Mucosa of descending colon (tissue), 3 donors: ENCODE measurements around the gene CDK6. TPM values are rescaled to one million over a fixed set of nuclear protein-coding genes. Genes with fewer than 3 reads are reported as not detected.

Experiments used
- ATAC-seq: fragments of 200-7000 bp; cut with Tn5 transposase; one replicate; pipeline ENCODE4 v1.9.1; 2020; ENCODE audit warnings: mild to moderate bottlenecking, moderate library complexity
- DNase-seq, 3 donors: peaks; one replicate each; pipeline ENCODE4 v3.0.0-alpha.2; 2020
- H3K36me3 ChIP-seq: fragments of 200-600 bp; one replicate; pipeline ENCODE4 v1.8.0; 2021; ENCODE audit warnings: low read depth, mild to moderate bottlenecking
- H3K4me1 ChIP-seq: fragments of 200-600 bp; one replicate; pipeline ENCODE4 v1.8.0; 2021; ENCODE audit warnings: low read depth, mild to moderate bottlenecking
- H3K4me3 ChIP-seq: fragments of 200-600 bp; one replicate; pipeline ENCODE4 v1.8.0; 2021; ENCODE audit warnings: mild to moderate bottlenecking
- H3K9me3 ChIP-seq: fragments of 200-600 bp; one replicate; pipeline ENCODE4 v1.8.0; 2021; ENCODE audit warnings: mild to moderate bottlenecking
- intact Hi-C, 2 donors: fragments of 100-400 bp; cut with DNase I in 1 of 2; cut with micrococcal nuclease in 1 of 2; formaldehyde crosslinking; loops; one replicate each; pipeline versions ENCODE4 v1.11.0 to v1.11.1; 2022; cut with DNase I, micrococcal nuclease
- total RNA-seq, 3 donors: library from RNA; stranded (reverse); fragmentation: NEBNext Ultra II Directional in 2 of 3; extraction: Animal tissue kit (Norgen Biotek cat#: 25700) in 2 of 3; gene quantifications; one replicate each; pipeline versions ENCODE4 v1.2.1 to v1.2.4, GENCODE V29; 2021 to 2023
- TF ChIP-seq, protein P1 (sequence below): fragments of 200-600 bp; IDR thresholded peaks from one replicate; pipeline ENCODE4 v1.8.0; 2022; ENCODE audit warnings: antibody characterized with exemption, mild to moderate bottlenecking
- donor health status: DM: no; HTN: no; CAD: no; lungs with moderate emphysema.
- donor health status: DM: no; HTN: no; CAD: no.
- donor health status: DM: no; HTN: yes; CAD: no.

Gene CDK6
- total RNA-seq, 3 donors from 2014 or later: 23.4 to 52.4 (median 33.1) TPM

DNA sequence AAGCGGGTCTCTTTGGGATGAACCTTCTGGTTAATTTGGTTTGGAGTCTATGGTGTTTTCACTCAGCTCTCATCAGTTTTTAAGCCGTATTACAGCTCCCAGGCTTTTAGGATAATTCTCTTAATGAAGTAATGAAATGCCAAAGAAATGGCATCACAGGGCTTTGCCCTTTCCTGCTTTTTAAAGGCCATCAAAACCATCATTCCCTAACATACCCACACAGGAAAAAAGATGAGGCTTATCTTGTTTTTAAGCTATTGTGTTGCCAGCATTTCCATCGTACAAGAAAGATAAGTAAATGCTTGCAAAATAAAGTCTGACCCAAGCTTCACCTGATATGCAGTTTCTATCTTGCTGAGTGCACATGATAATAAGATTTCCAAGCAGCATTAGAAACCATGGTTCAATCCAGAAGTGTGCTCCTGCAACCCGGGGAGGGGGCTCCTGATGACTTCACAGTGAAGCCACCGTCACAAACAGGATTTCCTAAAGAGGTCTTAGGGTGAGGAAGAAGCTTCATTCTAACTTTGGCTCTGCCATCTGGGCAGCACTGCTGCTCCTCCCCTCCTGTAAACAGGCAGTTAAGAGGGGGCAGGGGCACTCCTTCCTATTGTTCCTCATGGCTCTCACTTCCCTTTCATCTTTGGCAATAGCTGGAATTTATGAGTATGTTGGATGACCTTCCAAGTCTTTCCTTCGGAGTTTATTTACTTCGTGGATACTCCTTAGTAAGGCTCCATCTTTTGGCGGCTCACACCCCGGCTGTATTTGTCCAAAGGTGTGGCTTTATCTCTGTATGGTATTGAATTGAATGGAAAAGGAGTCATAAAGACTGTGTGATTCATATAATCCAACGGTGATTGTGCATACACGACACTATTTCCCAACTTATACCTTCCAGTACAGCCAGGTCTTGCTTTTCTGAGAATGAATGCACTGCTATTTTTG is 191.0 kb downstream of the CDK6 start:
- Histone ChIP-seq H3K4me3 (no peak overlapping the region), H3K9me3 (no peaks in the 10 kb centered on the region), H3K36me3 (no peaks in the 10 kb centered on the region), H3K4me1 (peaks cover 41% of the 10 kb centered on the region)
- peak; percentile 92 for ATAC-seq
- intact Hi-C loops: no loop called here
- DNase-seq: peak; percentile 71 to 82 (median 81)
- TF ChIP-seq, protein P1, sequence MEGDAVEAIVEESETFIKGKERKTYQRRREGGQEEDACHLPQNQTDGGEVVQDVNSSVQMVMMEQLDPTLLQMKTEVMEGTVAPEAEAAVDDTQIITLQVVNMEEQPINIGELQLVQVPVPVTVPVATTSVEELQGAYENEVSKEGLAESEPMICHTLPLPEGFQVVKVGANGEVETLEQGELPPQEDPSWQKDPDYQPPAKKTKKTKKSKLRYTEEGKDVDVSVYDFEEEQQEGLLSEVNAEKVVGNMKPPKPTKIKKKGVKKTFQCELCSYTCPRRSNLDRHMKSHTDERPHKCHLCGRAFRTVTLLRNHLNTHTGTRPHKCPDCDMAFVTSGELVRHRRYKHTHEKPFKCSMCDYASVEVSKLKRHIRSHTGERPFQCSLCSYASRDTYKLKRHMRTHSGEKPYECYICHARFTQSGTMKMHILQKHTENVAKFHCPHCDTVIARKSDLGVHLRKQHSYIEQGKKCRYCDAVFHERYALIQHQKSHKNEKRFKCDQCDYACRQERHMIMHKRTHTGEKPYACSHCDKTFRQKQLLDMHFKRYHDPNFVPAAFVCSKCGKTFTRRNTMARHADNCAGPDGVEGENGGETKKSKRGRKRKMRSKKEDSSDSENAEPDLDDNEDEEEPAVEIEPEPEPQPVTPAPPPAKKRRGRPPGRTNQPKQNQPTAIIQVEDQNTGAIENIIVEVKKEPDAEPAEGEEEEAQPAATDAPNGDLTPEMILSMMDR: no peak

DNA sequence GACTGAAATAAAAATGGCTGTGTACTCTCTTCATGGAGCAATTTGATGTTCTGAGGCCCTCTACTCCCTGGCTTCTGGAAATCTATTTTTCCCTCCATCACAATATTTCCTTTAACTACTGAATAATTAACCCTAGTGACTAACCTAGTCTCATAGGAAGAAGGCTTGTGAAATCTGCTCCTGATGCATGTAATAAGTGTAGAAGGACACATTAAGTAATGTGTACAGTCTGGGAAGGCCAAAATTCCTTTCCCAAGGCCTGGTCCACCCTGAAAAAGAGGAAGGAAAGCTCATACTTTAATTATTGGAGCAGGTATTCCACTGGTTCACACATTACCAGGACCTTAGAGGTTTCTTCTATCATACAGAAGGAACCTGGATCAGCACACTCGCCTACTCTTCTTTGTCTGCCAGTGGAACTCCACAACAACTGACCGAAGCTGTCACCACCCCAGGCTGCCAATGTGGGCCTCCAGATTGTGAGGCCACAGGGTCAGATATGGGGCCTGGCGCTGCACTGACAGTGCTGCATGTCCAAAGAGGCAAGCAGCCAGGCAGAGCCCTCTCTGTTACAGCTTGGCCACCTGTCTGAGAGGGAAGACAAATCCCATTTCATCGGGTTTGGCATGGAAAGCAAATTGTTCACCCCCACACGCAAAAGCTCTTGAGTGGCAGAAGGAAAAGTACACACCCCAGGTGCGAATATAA is 191.8 kb downstream of the CDK6 start:
- no peaks in the 10 kb centered on the region for H3K9me3 ChIP-seq
- H3K4me3 ChIP-seq: no peak overlapping the region
- H3K36me3 ChIP-seq: no peaks in the 10 kb centered on the region
- ATAC-seq: no peak
- TF ChIP-seq, protein P1: no peak
- intact Hi-C loops: no loop called here
- H3K4me1 ChIP-seq: peaks cover 39% of the 10 kb centered on the region
- peak in 1 of 3 donors; percentile 41 for DNase-seq

DNA sequence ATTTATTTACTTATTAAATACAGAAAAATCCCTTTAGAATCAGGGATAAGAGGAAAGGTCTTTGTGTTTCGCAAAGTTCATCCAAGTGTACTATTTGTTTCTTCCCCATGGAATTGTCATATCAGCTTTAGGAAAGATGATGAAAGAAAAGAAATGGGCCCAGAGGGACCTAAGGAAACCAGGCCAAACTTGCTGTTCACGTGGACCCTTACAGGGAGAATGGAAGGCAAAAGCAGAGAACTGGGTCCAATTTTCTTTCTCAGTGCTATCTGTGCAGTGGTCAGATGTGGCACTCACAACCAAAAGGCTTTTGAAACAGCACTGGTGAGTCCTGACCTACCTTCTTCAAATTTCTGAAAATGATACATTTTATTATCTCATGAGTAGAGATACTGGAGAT is 192.6 kb downstream of the CDK6 start:
- H3K4me3 ChIP-seq: no peak overlapping the region
- H3K4me1 ChIP-seq: peaks cover 39% of the 10 kb centered on the region
- H3K36me3 ChIP-seq: no peaks in the 10 kb centered on the region
- DNase-seq: no peak
- TF ChIP-seq, protein P1: no peak
- intact Hi-C loops: no loop called here
- no peak for ATAC-seq
- H3K9me3 ChIP-seq: no peaks in the 10 kb centered on the region

DNA sequence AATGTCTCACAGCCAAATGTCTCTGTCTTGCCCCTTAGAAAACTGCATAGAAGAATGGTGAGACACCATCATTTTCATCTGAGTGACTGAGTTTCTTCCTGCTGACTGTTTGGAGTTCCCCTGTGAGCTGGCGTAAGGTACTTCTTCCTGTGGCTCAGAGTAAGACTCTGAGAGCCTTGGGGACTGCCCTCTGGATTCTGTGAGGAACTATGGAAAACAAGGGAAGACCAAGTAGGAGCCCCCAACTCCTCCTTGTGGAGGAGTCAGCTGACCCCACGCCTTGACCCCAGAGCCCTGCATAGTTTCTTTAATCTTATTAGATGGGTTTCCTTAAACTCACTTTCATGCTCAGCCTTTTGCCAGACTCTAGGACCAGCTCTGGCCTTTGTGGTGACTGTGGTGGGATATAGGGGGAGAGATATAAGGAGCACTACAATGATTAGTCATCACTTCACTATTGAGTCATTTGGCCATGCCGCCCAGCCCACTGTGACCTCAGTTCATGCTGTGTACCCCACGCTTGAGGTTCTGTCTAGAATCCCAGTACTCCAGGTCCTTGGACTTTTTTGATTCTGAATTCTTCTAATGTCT is 194.4 kb downstream of the CDK6 start:
- no peak for DNase-seq
- TF ChIP-seq, protein P1: no peak
- H3K4me3 ChIP-seq: no peak overlapping the region
- no peaks in the 10 kb centered on the region for H3K9me3 ChIP-seq
- H3K36me3 ChIP-seq: no peaks in the 10 kb centered on the region
- ATAC-seq: no peak
- H3K4me1 ChIP-seq: peaks cover 26% of the 10 kb centered on the region
- intact Hi-C loops: no loop called here

DNA sequence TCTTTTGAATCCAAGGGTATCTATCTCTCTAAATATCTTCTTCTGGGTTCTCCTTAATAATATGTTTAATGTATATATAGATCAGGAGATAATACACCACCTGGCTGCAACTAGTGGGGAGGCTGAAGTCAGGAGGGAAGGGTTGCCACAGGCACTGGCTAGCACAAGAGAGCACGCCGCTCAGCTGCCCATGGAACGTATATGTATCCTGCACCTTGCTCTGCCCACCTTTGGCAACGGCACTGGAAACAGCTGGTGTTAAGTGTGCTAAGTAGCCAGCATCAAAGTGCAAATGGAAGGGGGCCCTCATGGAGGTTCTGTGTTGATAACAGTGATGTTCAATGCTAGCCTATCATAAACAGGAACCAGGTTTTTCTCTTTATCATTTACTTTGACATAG is 196.4 kb downstream of the CDK6 start:
- DNase-seq: no peak
- Histone ChIP-seq H3K36me3 (no peaks in the 10 kb centered on the region), H3K9me3 (no peaks in the 10 kb centered on the region), H3K4me1 (peaks cover 24% of the 10 kb centered on the region), H3K4me3 (no peak overlapping the region)
- ATAC-seq: no peak
- TF ChIP-seq, protein P1: no peak
- intact Hi-C loops: loop anchor here in 1 of 2 donors (10.0 kb wide), 1 partner anchor 195 kb away; the partner anchor contains the start of gene CDK6
